VCaP (cell line): ENCODE data around the gene ISOC2.

ENCODE experiments used
- H3K27ac ChIP-seq: fragments of 450-650 bp; 2 replicates; pipeline ENCODE4 v1.5.1; 2017
- TF ChIP-seq, protein P1 (sequence below): fragments of 450-650 bp; conservative IDR thresholded peaks from 2 replicates; pipeline ENCODE4 v1.5.1; 2017; ENCODE audit warnings: mild to moderate bottlenecking, moderate library complexity

ISOC2 gene

DNA sequence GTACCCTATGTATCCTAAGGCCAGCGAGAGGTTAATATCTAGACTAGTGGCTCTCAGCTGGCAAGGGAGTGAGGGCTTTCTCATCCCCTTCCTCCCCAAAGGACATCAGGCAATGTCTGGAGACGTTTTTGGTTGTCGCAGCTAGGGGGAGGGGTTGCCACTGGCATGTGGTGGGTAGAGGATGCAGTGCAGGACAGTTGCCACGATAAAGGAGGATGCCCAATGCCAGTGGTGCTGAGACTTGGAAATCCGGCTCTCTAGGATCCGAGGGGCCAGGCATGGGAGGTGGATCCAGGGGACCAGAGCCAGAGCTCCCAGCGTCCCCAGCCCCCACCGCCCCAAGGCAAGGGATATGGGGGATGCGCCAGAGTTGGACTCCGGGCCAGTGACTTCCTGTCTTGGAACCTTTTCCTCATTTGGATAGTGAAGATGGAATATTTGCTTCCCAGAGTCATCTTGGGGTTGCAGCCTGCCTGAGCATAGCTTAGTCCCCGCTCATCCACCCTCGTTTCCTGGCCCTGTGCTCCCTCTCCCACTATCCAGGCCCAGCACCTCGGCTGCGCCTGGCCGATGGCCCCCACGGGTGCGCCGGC lies 31.7 kb upstream of the ISOC2 start:
- TF ChIP-seq, protein P1, sequence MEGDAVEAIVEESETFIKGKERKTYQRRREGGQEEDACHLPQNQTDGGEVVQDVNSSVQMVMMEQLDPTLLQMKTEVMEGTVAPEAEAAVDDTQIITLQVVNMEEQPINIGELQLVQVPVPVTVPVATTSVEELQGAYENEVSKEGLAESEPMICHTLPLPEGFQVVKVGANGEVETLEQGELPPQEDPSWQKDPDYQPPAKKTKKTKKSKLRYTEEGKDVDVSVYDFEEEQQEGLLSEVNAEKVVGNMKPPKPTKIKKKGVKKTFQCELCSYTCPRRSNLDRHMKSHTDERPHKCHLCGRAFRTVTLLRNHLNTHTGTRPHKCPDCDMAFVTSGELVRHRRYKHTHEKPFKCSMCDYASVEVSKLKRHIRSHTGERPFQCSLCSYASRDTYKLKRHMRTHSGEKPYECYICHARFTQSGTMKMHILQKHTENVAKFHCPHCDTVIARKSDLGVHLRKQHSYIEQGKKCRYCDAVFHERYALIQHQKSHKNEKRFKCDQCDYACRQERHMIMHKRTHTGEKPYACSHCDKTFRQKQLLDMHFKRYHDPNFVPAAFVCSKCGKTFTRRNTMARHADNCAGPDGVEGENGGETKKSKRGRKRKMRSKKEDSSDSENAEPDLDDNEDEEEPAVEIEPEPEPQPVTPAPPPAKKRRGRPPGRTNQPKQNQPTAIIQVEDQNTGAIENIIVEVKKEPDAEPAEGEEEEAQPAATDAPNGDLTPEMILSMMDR: no peak
- no peak overlapping the region for H3K27ac ChIP-seq

DNA sequence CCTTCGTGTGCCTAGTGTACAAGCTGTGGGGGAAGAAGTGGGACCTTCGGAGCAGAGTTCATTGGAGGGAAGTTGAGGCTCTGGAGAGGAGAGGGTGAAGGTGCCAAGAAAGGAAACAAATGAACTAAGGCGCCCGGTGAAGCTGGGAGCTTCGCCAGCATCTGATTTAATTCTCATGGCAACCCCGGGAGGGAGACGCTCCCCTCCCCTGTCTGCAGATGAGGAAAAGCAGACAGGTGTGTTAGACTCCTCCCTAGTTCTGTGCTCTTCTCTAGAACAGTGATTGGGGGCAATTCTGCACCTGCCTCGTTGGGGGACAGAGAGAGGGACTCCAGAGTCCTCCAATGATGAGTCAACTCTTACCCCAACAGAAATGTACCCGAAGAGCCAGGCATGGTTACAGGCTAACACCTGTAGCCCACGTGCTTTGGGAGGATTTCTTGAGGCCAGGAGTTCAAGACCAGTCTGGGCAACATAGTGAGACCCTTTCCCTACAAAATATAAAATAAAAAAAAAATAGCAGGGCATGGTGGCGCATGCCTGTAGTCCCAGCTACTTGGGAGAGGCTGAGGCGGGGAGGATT lies 31.0 kb upstream of the ISOC2 start:
- no peak overlapping the region for H3K27ac ChIP-seq
- TF ChIP-seq, protein P1: no peak

DNA sequence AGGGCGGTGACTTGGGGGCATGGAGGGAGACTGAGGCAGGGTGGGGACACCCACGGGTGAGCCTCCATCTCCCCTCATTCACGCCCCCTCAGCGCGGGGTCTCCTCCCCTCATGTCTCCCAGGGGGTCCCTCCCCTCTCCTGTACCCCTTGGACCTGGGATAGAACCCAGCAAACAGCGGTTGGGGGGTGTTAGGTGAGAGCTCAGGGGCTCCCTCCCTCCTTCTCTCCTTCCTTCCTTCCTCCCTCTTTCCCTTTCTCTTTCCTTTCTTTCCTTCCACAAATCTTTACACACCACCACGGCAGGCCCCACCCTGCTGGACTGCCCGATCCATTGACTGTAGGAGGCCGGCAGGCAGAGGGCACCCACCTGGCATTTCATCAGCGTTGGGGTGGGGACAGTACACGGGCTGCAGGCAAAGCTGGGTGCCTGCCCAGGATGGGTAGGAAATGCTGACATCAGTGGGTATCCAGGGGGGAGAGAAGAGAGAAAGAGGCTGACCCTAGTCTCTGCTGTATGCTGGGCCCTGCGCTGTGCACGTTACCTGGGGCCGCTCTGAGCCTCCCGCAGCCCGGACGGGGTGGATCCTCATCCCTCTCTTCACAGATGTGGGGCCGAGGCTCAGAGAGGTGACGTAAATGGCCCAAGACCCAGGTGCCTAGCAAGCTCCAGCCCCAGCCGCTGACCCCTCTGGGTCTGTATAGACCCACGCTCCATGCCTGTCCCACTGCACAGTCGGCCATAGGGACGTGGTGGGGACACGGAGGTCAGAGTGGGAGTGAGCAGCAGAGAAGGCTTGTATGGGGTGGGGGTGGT lies 30.3 kb upstream of the ISOC2 start:
- TF ChIP-seq, protein P1: no peak
- H3K27ac ChIP-seq: no peak overlapping the region

DNA sequence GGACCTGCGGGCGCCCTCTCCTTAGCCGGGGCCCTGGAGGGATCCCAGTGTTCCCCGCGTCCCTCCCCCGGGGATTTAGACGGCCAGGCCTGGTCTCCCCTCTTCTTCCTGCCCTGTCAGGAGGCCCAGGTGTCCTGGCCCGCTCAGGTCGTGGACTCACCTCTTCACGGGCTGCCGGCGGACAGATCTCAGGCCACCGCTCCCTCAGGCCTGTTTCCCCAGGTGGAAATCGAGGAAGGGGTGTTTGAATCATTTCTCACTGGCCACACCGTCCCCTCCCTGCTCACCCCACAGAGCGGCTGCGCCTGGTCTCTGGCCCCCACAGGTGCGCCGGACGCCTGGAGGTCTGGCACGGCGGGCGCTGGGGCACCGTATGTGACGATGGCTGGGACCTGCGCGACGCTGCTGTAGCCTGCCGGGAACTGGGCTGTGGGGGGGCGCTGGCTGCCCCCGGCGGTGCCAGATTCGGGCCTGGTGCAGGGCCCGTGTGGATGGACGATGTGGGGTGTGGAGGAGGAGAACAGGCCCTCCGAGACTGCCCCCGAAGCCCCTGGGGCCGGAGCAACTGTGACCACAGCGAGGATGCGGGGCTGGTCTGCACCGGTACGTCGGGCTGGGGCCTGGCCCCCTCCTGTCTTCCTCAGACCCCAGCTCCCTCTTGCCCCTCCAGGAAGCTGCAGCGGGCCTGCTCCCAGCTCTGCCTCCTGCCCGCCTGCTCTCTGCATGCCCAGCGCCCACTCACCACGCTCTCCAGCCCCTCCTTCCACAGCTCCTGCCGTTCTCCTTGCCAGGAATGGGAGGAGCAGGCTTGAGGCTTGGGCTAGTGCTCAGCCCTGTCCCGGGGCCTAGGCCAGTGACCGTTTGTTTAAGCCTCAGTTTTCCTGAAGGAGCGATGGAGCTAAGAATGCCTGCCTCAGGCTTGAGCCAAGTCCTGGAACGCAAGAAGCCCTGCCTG lies 29.3 kb upstream of the ISOC2 start:
- TF ChIP-seq, protein P1: no peak
- no peak overlapping the region for H3K27ac ChIP-seq

DNA sequence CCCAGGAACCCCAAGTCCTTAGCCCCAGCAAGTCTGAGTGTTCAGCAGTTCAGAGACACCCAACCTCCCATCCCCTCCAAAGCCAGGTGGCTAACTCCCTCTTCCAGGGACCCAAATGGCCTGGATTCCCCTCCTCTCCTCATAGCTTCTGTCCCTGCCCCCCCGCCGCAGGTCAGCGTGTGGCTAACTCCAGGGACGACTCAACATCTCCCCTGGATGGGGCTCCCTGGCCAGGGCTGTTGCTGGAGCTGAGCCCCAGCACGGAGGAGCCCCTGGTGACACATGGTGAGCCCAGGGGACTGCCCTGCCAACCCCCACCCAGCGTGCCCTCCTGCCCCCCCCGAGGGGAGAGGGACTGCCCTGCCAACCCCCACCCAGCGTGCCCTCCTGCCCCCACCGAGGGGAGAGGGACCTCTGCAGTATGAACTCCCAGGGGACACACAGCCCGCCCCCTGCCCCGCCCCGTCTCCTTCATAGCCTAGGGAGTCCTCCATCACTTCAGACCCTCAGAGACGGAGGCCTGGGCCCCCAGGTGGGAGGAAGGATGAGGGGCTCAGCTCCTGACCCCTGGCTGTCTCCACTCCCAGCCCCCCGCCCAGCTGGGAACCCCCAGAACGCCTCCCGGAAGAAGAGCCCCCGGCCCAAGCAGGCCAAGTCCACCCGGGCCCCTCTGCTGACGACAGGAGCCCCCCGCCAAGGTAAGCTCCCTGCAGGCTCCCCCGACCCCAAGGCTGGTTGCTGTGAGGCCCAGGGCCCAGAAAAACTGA lies 28.5 kb upstream of the ISOC2 start:
- TF ChIP-seq, protein P1: no peak
- no peak overlapping the region for H3K27ac ChIP-seq

DNA sequence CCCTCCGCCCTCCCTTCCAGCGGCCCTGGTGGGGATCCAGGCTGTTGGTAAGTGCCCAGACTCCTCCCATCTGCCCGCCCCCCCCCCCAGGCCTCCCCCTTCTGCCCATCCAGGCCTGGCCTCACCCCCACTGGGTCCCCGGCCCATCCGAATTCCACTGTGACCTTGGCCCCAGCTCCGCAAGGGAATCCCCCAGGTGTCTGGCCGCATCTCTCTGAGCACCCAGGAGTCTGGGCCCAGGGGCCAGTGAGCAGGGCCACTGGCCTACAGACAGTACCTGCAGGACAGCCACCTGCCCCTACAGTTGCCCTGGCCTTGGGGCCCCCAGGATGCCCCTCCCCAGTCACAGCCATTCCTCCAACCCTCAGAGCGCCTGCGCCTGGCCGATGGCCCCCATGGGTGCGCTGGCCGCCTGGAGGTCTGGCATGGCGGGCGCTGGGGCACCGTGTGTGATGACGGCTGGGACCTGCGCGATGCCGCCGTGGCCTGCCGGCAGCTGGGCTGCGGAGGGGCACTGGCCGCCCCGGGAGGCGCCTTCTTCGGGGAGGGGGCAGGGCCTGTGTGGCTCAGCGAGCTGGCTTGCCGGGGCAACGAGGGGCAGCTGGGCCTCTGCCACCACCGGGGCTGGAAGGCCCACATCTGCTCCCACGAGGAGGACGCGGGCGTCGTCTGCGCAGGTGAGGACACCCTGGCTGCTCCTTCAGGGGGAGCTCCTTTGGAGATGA lies 27.7 kb upstream of the ISOC2 start:
- TF ChIP-seq, protein P1: no peak
- H3K27ac ChIP-seq: no peak overlapping the region
